Chondrocyte (in vitro differentiated cells): ENCODE measurements around the gene SPG11. TPM values are rescaled to one million over a fixed set of nuclear protein-coding genes. Genes with fewer than 3 reads are reported as not detected.
"Not testable (repeated sequence)": the region's sequence is repeated elsewhere in the genome, so short reads cannot be mapped to it uniquely, and the experiment has no call there.

ENCODE experiments used
- DNase-seq: peaks from one replicate; pipeline ENCODE4 v3.0.0; 2021; ENCODE audit warnings: mixed read lengths, low spot score
- H3K27ac Mint-ChIP-seq: one replicate; pipeline ENCODE4 v1.8.0; 2021; ENCODE audit warnings: mild to moderate bottlenecking, moderate library complexity, mixed read lengths; ENCODE audit not compliant: unreplicated experiment
- H3K27me3 Mint-ChIP-seq: 2 replicates; pipeline ENCODE4 v1.8.0; 2021; ENCODE audit warnings: low read depth, mixed read lengths
- H3K36me3 Mint-ChIP-seq: 2 replicates; pipeline ENCODE4 v1.8.0; 2021; ENCODE audit warnings: low read depth, mixed read lengths
- H3K4me1 Mint-ChIP-seq: 2 replicates; pipeline ENCODE4 v1.8.0; 2021; ENCODE audit warnings: low read depth, mild to moderate bottlenecking, mixed read lengths
- H3K4me3 Mint-ChIP-seq: one replicate; pipeline ENCODE4 v1.8.0; 2021; ENCODE audit warnings: mild to moderate bottlenecking, moderate library complexity, mixed read lengths; ENCODE audit not compliant: unreplicated experiment
- H3K9me3 Mint-ChIP-seq: 2 replicates; pipeline ENCODE4 v1.8.0; 2021; ENCODE audit warnings: low read depth, mixed read lengths
- CTCF ChIP-seq: fragments of 200-600 bp; sonication (generic); IDR thresholded peaks from 2 replicates; pipeline ENCODE4 v1.5.0; 2021; ENCODE audit warnings: antibody characterized with exemption, mild to moderate bottlenecking, moderate library complexity
- total RNA-seq: library from RNA; stranded (reverse); gene quantifications from 3 replicates; pipeline ENCODE4 v1.2.1, GENCODE V29; 2021

SPG11 gene
- total RNA-seq, 1 donor from 2014 or later = 45.4 TPM

GRCh38 chr15:44633603-44634002, 29.9 kb downstream of the SPG11 start:
- peak overlapping the region; percentile 89 for H3K27ac Mint-ChIP-seq
- H3K9me3 Mint-ChIP-seq = no peaks in the 10 kb centered on the region
- H3K36me3 Mint-ChIP-seq = peaks cover 25% of the 10 kb centered on the region

GRCh38 chr15:44625286-44625685, 38.2 kb downstream of the SPG11 start:
- DNase-seq, H3K4me1 Mint-ChIP-seq, H3K4me3 Mint-ChIP-seq, H3K9me3 Mint-ChIP-seq, H3K27me3 Mint-ChIP-seq, H3K27ac Mint-ChIP-seq: not testable (repeated sequence)
- peaks cover 31% of the 10 kb centered on the region for H3K36me3 Mint-ChIP-seq

More at GRCh38 chr15:44633603-44634002, 29.9 kb downstream of the SPG11 start:
- Mint-ChIP-seq H3K4me3 (no peak overlapping the region), H3K4me1 (peaks cover 8% of the 10 kb centered on the region), H3K27me3 (no peaks in the 10 kb centered on the region)
- TF ChIP-seq CTCF = no peak
- no peak for DNase-seq

- no peak overlapping the region for H3K4me3 Mint-ChIP-seq
- TF ChIP-seq CTCF = no peak
- DNase-seq = no peak
- no peak overlapping the region for H3K27ac Mint-ChIP-seq
- no peaks in the 10 kb centered on the region for H3K9me3 Mint-ChIP-seq
- no peaks in the 10 kb centered on the region for H3K4me1 Mint-ChIP-seq
- H3K27me3 Mint-ChIP-seq = no peaks in the 10 kb centered on the region
- peaks cover 26% of the 10 kb centered on the region for H3K36me3 Mint-ChIP-seq
Observed at GRCh38 chr15:44623178-44623577, 40.3 kb downstream of the SPG11 start.

- Mint-ChIP-seq H3K4me1 (no peaks in the 10 kb centered on the region), H3K4me3 (no peak overlapping the region), H3K27ac (no peak overlapping the region)
Observed at GRCh38 chr15:44620081-44620480, 43.4 kb downstream of the SPG11 start.

GRCh38 chr15:44616974-44617373, 46.5 kb downstream of the SPG11 start:
- Mint-ChIP-seq H3K9me3 (no peaks in the 10 kb centered on the region), H3K4me1 (no peaks in the 10 kb centered on the region), H3K4me3 (no peak overlapping the region), H3K27ac (no peak overlapping the region), H3K36me3 (peaks cover 32% of the 10 kb centered on the region), H3K27me3 (no peaks in the 10 kb centered on the region)
- TF ChIP-seq CTCF = no peak
- DNase-seq = no peak

More at GRCh38 chr15:44620081-44620480, 43.4 kb downstream of the SPG11 start:
- DNase-seq = no peak
- TF ChIP-seq CTCF = no peak
- H3K36me3 Mint-ChIP-seq = peaks cover 26% of the 10 kb centered on the region
- H3K9me3 Mint-ChIP-seq = no peaks in the 10 kb centered on the region
- H3K27me3 Mint-ChIP-seq = no peaks in the 10 kb centered on the region

- Mint-ChIP-seq H3K9me3 (no peaks in the 10 kb centered on the region), H3K4me3 (no peak overlapping the region), H3K27me3 (no peaks in the 10 kb centered on the region), H3K27ac (no peak overlapping the region), H3K4me1 (no peaks in the 10 kb centered on the region), H3K36me3 (peaks cover 33% of the 10 kb centered on the region)
- no peak for DNase-seq
- no peak for TF ChIP-seq CTCF
Observed at GRCh38 chr15:44606740-44607139, 56.7 kb downstream of the SPG11 start.
